HEK293 (cell line): ENCODE results near the gene WWTR1.

ENCODE experiments used
- CTCF ChIA-PET: fragments of 350-600 bp; formaldehyde crosslinking; extraction: SDS; loops from one replicate; lab custom pipeline; 2021; ENCODE audit warnings: antibody characterized with exemption; lab: Yijun Ruan, JAX
- POLR2A ChIA-PET: fragments of 300-600 bp; formaldehyde crosslinking; extraction: SDS; loops from one replicate; lab custom pipeline; 2020; ENCODE audit warnings: antibody characterized with exemption, inconsistent platforms; lab: Yijun Ruan, JAX
- H3K27ac ChIP-seq: fragments of 200-500 bp; sonication (Bioruptor generic); 2 replicates; pipeline ENCODE4 v1.5.1; 2014; ENCODE audit warnings: low read depth, low read length, control low read depth, inconsistent platforms; ENCODE audit errors: extremely low read depth
- H3K36me3 ChIP-seq, 2 experiments: fragments of 200-500 bp in 1 of 2; sonication (Bioruptor generic) in 1 of 2; 1 replicate in 1 of 2; 2 replicates in 1 of 2; pipeline ENCODE4 v1.5.1; 2014 to 2017; ENCODE audit warnings: inconsistent platforms in 2 of 2, low read length in 2 of 2; ENCODE audit not compliant: control insufficient read depth in 2 of 2, insufficient read depth in 1 of 2
- H3K4me1 ChIP-seq: fragments of 200-500 bp; sonication (Bioruptor generic); 2 replicates; pipeline ENCODE4 v1.5.1; 2014; ENCODE audit warnings: mild to moderate bottlenecking, low read length, inconsistent platforms; ENCODE audit not compliant: control insufficient read depth, insufficient read depth
- H3K4me3 ChIP-seq: 2 replicates; pipeline ENCODE4 v1.5.1; 2011; ENCODE audit warnings: low read depth, mild to moderate bottlenecking, control low read depth, low read length, moderate library complexity
- H3K9me3 ChIP-seq: fragments of 200-500 bp; sonication (Bioruptor generic); 2 replicates; pipeline ENCODE4 v1.5.1; 2014; ENCODE audit warnings: low read depth, low read length, inconsistent platforms; ENCODE audit not compliant: control insufficient read depth, insufficient read depth
- BCL11A ChIP-seq: fragments of 450-650 bp; formaldehyde crosslinking; IDR thresholded peaks from 2 replicates; pipeline ENCODE4 v1.5.1; 2016; ENCODE audit warnings: low read depth, missing biosample characterization, missing genetic modification characterization
- GLIS1 ChIP-seq: fragments of 450-650 bp; formaldehyde crosslinking; IDR thresholded peaks from 2 replicates; pipeline ENCODE4 v1.5.1; 2016; ENCODE audit warnings: missing biosample characterization, missing genetic modification characterization
- REPIN1 ChIP-seq: fragments of 450-650 bp; formaldehyde crosslinking; IDR thresholded peaks from 2 replicates; pipeline ENCODE4 v1.5.1; 2017; ENCODE audit warnings: missing biosample characterization, missing genetic modification characterization, low read depth
- SP3 ChIP-seq: fragments of 450-650 bp; formaldehyde crosslinking; IDR thresholded peaks from 2 replicates; pipeline ENCODE4 v1.5.1; 2016; ENCODE audit warnings: missing biosample characterization, missing genetic modification characterization
- SP7 ChIP-seq: fragments of 450-650 bp; formaldehyde crosslinking; IDR thresholded peaks from 2 replicates; pipeline ENCODE4 v1.5.1; 2016; ENCODE audit warnings: missing biosample characterization, missing genetic modification characterization
- ZFHX2 ChIP-seq: fragments of 450-650 bp; formaldehyde crosslinking; conservative IDR thresholded peaks from 2 replicates; pipeline ENCODE4 v1.5.1; 2016; ENCODE audit warnings: missing biosample characterization, missing genetic modification characterization
- ZNF114 ChIP-seq: fragments of 450-650 bp; formaldehyde crosslinking; IDR thresholded peaks from 2 replicates; pipeline ENCODE4 v1.5.0; 2017; ENCODE audit warnings: missing biosample characterization, missing genetic modification characterization
- ZNF184 ChIP-seq: fragments of 450-650 bp; IDR thresholded peaks from 2 replicates; pipeline ENCODE4 v1.5.1; 2018; ENCODE audit warnings: missing biosample characterization, mild to moderate bottlenecking, missing genetic modification characterization
- ZNF24 ChIP-seq: fragments of 450-650 bp; formaldehyde crosslinking; IDR thresholded peaks from 2 replicates; pipeline ENCODE4 v1.5.1; 2016; ENCODE audit warnings: missing biosample characterization, missing genetic modification characterization
- ZNF624 ChIP-seq: fragments of 450-650 bp; formaldehyde crosslinking; IDR thresholded peaks from 2 replicates; pipeline ENCODE4 v1.5.1; 2017; ENCODE audit warnings: missing biosample characterization, missing genetic modification characterization
- ZNF664 ChIP-seq: fragments of 450-650 bp; formaldehyde crosslinking; IDR thresholded peaks from 2 replicates; pipeline ENCODE4 v1.5.1; 2016; ENCODE audit warnings: missing biosample characterization, missing genetic modification characterization
- ZNF777 ChIP-seq: fragments of 450-650 bp; formaldehyde crosslinking; IDR thresholded peaks from 2 replicates; pipeline ENCODE4 v1.5.1; 2017; ENCODE audit warnings: missing biosample characterization, missing genetic modification characterization, borderline replicate concordance
- TF ChIP-seq, protein P1 (sequence below): fragments of 450-650 bp; formaldehyde crosslinking; IDR thresholded peaks from 2 replicates; pipeline ENCODE4 v1.5.1; 2016; ENCODE audit warnings: missing biosample characterization, missing genetic modification characterization
- TF ChIP-seq, protein P2 (sequence below): fragments of 450-650 bp; IDR thresholded peaks from 2 replicates; pipeline ENCODE4 v1.5.1; 2018; ENCODE audit warnings: missing biosample characterization, missing genetic modification characterization
- TF ChIP-seq, protein P3 (sequence below): fragments of 450-650 bp; formaldehyde crosslinking; IDR thresholded peaks from 2 replicates; pipeline ENCODE4 v1.5.1; 2017; ENCODE audit warnings: missing biosample characterization, missing genetic modification characterization
- TF ChIP-seq, protein P4 (sequence below): fragments of 450-650 bp; formaldehyde crosslinking; IDR thresholded peaks from 2 replicates; pipeline ENCODE4 v1.5.1; 2017; ENCODE audit warnings: missing biosample characterization, missing genetic modification characterization

The WWTR1 gene

DNA sequence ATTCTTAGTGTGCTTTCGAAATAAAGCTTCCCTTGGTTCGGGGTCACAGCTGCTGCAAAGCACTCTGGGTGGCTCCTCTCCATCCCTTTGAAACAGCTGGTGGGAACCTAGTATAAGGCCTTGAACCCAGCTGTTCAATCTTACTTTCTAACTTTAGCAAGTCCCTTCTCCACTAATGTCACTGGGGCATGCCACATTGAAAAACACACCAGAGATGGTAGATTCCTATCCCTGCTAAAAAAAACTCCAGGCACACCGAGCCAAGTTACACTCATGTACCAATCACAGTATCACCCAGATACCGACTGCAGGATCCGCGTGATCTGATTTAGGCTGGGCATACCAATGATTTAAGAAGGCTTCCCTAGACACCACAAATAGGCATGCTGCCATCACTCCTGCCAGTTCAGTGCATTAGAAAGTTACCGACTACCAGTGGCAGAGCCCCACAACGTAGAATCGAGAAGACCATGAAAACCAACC, 65.0 kb downstream of the WWTR1 start (continued):
- TF ChIP-seq, protein P1, sequence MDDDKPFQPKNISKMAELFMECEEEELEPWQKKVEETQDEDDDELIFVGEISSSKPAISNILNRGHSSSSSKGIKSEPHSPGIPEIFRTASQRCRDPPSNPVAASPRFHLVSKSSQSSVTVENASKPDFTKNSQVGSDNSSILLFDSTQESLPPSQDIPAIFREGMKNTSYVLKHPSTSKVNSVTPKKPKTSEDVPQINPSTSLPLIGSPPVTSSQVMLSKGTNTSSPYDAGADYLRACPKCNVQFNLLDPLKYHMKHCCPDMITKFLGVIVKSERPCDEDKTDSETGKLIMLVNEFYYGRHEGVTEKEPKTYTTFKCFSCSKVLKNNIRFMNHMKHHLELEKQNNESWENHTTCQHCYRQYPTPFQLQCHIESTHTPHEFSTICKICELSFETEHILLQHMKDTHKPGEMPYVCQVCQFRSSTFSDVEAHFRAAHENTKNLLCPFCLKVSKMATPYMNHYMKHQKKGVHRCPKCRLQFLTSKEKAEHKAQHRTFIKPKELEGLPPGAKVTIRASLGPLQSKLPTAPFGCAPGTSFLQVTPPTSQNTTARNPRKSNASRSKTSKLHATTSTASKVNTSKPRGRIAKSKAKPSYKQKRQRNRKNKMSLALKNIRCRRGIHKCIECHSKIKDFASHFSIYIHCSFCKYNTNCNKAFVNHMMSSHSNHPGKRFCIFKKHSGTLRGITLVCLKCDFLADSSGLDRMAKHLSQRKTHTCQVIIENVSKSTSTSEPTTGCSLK (tag by site-specific recombination), result no peak

- ChIA-PET CTCF (no interaction called here), POLR2A (no interaction called here)
- H3K4me1 ChIP-seq, result no peaks in the 10 kb centered on the region; the same call in 1 of the 2 replicates
- no peaks in the 10 kb centered on the region; a peak in 1 of 3 replicates for H3K36me3 ChIP-seq
- H3K4me3 ChIP-seq, result no peak overlapping the region
- H3K27ac ChIP-seq, result no peak overlapping the region
- no peak for TF ChIP-seq ZNF184 (tag by site-specific recombination)
- no peak for TF ChIP-seq ZNF624 (tag by site-specific recombination)
- TF ChIP-seq SP3, result no peak
- no peak for TF ChIP-seq ZNF24 (tag by site-specific recombination)
- TF ChIP-seq ZNF777 (tag by site-specific recombination), result no peak
- H3K9me3 ChIP-seq, result no peaks in the 10 kb centered on the region
Observed at GRCh38 chr3:149590691-149591441, 67.0 kb downstream of the WWTR1 start.

- Histone ChIP-seq H3K27ac (no peak overlapping the region), H3K4me3 (no peak overlapping the region), H3K9me3 (no peaks in the 10 kb centered on the region), H3K4me1 (no peaks in the 10 kb centered on the region; the same call in 1 of the 2 replicates), H3K36me3 (no peaks in the 10 kb centered on the region)
- POLR2A ChIA-PET, result no interaction called here
- TF ChIP-seq ZNF184 (tag by site-specific recombination), result no peak
- TF ChIP-seq ZNF114 (tag by site-specific recombination), result no peak
- no peak for TF ChIP-seq REPIN1 (tag by site-specific recombination)
- no peak for TF ChIP-seq SP7 (tag by site-specific recombination)
- TF ChIP-seq, protein P2, sequence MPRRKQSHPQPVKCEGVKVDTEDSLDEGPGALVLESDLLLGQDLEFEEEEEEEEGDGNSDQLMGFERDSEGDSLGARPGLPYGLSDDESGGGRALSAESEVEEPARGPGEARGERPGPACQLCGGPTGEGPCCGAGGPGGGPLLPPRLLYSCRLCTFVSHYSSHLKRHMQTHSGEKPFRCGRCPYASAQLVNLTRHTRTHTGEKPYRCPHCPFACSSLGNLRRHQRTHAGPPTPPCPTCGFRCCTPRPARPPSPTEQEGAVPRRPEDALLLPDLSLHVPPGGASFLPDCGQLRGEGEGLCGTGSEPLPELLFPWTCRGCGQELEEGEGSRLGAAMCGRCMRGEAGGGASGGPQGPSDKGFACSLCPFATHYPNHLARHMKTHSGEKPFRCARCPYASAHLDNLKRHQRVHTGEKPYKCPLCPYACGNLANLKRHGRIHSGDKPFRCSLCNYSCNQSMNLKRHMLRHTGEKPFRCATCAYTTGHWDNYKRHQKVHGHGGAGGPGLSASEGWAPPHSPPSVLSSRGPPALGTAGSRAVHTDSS (tag by site-specific recombination), result no peak
- no peak for TF ChIP-seq BCL11A (tag by site-specific recombination)
- TF ChIP-seq ZFHX2 (tag by site-specific recombination), result no peak
- TF ChIP-seq, protein P3, sequence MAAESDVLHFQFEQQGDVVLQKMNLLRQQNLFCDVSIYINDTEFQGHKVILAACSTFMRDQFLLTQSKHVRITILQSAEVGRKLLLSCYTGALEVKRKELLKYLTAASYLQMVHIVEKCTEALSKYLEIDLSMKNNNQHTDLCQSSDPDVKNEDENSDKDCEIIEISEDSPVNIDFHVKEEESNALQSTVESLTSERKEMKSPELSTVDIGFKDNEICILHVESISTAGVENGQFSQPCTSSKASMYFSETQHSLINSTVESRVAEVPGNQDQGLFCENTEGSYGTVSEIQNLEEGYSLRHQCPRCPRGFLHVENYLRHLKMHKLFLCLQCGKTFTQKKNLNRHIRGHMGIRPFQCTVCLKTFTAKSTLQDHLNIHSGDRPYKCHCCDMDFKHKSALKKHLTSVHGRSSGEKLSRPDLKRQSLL, result no peak
- no peak for TF ChIP-seq ZNF664
- TF ChIP-seq, protein P4, sequence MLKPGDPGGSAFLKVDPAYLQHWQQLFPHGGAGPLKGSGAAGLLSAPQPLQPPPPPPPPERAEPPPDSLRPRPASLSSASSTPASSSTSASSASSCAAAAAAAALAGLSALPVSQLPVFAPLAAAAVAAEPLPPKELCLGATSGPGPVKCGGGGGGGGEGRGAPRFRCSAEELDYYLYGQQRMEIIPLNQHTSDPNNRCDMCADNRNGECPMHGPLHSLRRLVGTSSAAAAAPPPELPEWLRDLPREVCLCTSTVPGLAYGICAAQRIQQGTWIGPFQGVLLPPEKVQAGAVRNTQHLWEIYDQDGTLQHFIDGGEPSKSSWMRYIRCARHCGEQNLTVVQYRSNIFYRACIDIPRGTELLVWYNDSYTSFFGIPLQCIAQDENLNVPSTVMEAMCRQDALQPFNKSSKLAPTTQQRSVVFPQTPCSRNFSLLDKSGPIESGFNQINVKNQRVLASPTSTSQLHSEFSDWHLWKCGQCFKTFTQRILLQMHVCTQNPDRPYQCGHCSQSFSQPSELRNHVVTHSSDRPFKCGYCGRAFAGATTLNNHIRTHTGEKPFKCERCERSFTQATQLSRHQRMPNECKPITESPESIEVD, result no peak
- no peak for TF ChIP-seq GLIS1 (tag by site-specific recombination)
- CTCF ChIA-PET, result interaction anchor here (1.2 kb wide), 1 partner anchor 59 kb away, joined by 4 read pairs; no protein-coding TSS in a partner anchor
Observed at GRCh38 chr3:149589332-149589731, 68.5 kb downstream of the WWTR1 start.
